ENCODE data around the gene PPP2R2B. TPM values are rescaled to one million over a fixed set of nuclear protein-coding genes. Genes with fewer than 3 reads are reported as not detected.

PPP2R2B gene
- total RNA-seq, 4 donors from 2014 or later, result 9.4 to 29.4 (median 20.7) TPM

GRCh38 chr5:146779211-146779869 is 99.2 kb downstream of the PPP2R2B start:
- DNase-seq (ENCODE audit: low spot score in 2 of 2), result no peak
- Histone ChIP-seq H3K27ac (peak overlapping the region in 2 of 4 donors; percentile 40 to 49), H3K27me3 (no peaks in the 10 kb centered on the region), H3K9me3 (peaks cover 0 to 18% (median 0%) of the 10 kb centered on the region in 4 donors), H3K4me3 (no peak overlapping the region), H3K36me3 (no peaks in the 10 kb centered on the region), H3K4me1 (peaks cover 0 to 16% (median 4%) of the 10 kb centered on the region in 4 donors)
- TF ChIP-seq, protein P1, sequence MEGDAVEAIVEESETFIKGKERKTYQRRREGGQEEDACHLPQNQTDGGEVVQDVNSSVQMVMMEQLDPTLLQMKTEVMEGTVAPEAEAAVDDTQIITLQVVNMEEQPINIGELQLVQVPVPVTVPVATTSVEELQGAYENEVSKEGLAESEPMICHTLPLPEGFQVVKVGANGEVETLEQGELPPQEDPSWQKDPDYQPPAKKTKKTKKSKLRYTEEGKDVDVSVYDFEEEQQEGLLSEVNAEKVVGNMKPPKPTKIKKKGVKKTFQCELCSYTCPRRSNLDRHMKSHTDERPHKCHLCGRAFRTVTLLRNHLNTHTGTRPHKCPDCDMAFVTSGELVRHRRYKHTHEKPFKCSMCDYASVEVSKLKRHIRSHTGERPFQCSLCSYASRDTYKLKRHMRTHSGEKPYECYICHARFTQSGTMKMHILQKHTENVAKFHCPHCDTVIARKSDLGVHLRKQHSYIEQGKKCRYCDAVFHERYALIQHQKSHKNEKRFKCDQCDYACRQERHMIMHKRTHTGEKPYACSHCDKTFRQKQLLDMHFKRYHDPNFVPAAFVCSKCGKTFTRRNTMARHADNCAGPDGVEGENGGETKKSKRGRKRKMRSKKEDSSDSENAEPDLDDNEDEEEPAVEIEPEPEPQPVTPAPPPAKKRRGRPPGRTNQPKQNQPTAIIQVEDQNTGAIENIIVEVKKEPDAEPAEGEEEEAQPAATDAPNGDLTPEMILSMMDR (IDR thresholded peaks at IDR 0.05), result no peak
- TF ChIP-seq POLR2A (IDR thresholded peaks at IDR 0.05) (no peak), EP300 (IDR thresholded peaks at IDR 0.05) (no peak)
- WGBS, 2 donors, result 70 to 73% methylated on average over 10 of the region's 10 CpGs

DNA sequence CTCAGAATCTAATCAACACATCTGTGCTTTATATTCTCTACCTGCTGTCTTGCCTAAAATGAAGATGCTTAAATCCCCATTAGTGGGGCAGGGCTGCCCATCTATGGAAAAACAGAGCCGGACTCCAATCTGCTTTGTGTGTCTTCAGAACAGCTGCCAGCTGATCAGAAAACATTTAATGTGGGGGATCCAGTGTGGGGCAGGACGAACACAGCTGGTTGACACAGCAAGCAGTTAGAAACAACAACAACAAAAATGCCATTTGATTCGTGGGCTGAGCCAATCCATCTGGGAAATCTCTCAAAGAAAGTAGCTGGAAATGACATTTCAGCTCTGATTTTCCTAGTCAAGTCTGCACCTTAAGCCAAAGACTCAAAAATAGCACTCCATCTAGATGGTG is 99.8 kb downstream of the PPP2R2B start:
- TF ChIP-seq, protein P1 (IDR thresholded peaks at IDR 0.05), result no peak
- no peak for TF ChIP-seq POLR2A (IDR thresholded peaks at IDR 0.05)
- no peak for TF ChIP-seq EP300 (IDR thresholded peaks at IDR 0.05)
- Histone ChIP-seq H3K27ac (peak overlapping the region in 2 of 4 donors; percentile 40 to 49), H3K27me3 (no peaks in the 10 kb centered on the region), H3K4me1 (peaks cover 0 to 16% (median 4%) of the 10 kb centered on the region in 4 donors), H3K4me3 (no peak overlapping the region), H3K36me3 (no peaks in the 10 kb centered on the region), H3K9me3 (peaks cover 0 to 20% (median 0%) of the 10 kb centered on the region in 4 donors)
- no peak for DNase-seq (ENCODE audit: low spot score in 2 of 2)
- 21 to 41% methylated on average over 3 of the region's 3 CpGs for WGBS, 2 donors

GRCh38 chr5:146778261-146778660 is 100.3 kb downstream of the PPP2R2B start:
- no peaks in the 10 kb centered on the region for H3K27me3 ChIP-seq
- H3K9me3 ChIP-seq, result peaks cover 0 to 20% (median 0%) of the 10 kb centered on the region in 4 donors
- DNase-seq (ENCODE audit: low spot score in 2 of 2), result no peak
- no peak overlapping the region for H3K4me3 ChIP-seq
- TF ChIP-seq, protein P1 (IDR thresholded peaks at IDR 0.05), result no peak
- TF ChIP-seq EP300 (IDR thresholded peaks at IDR 0.05) (no peak), POLR2A (IDR thresholded peaks at IDR 0.05) (no peak)
- H3K4me1 ChIP-seq, result peaks cover 0 to 16% (median 4%) of the 10 kb centered on the region in 4 donors
- H3K36me3 ChIP-seq, result no peaks in the 10 kb centered on the region
- H3K27ac ChIP-seq, result peak overlapping the region in 2 of 4 donors; percentile 40 to 49

GRCh38 chr5:146772881-146773466 is 105.6 kb downstream of the PPP2R2B start:
- no peaks in the 10 kb centered on the region for H3K4me1 ChIP-seq
- no peak overlapping the region for H3K27ac ChIP-seq
- TF ChIP-seq, protein P1 (IDR thresholded peaks at IDR 0.05), result no peak
- TF ChIP-seq EP300 (IDR thresholded peaks at IDR 0.05) (no peak), POLR2A (IDR thresholded peaks at IDR 0.05) (no peak)
- H3K36me3 ChIP-seq, result no peaks in the 10 kb centered on the region
- peaks cover 0 to 20% (median 0%) of the 10 kb centered on the region in 4 donors for H3K9me3 ChIP-seq
- no peak overlapping the region for H3K4me3 ChIP-seq
- no peak for DNase-seq (ENCODE audit: low spot score in 2 of 2)
- no peaks in the 10 kb centered on the region for H3K27me3 ChIP-seq
- WGBS, 2 donors, result 38 to 39% methylated on average over 3 of the region's 3 CpGs

GRCh38 chr5:146770980-146771379 is 107.6 kb downstream of the PPP2R2B start:
- no peak for TF ChIP-seq EP300 (IDR thresholded peaks at IDR 0.05)
- TF ChIP-seq POLR2A (IDR thresholded peaks at IDR 0.05), result no peak
- TF ChIP-seq, protein P1 (IDR thresholded peaks at IDR 0.05), result no peak
- Histone ChIP-seq H3K36me3 (no peaks in the 10 kb centered on the region), H3K4me3 (no peak overlapping the region), H3K27ac (no peak overlapping the region), H3K9me3 (peaks cover 0 to 16% (median 0%) of the 10 kb centered on the region in 4 donors), H3K27me3 (no peaks in the 10 kb centered on the region), H3K4me1 (no peaks in the 10 kb centered on the region)
- WGBS, 2 donors, result 72 to 77% methylated on average over 3 of the region's 3 CpGs
- DNase-seq (ENCODE audit: low spot score in 2 of 2), result no peak
